Liver (tissue), 3 donors: ENCODE results near the gene TRIM38.

ENCODE experiments used
- CTCF ChIP-seq: fragments of 150-350 bp; IDR thresholded peaks from 2 replicates; pipeline ENCODE4 v1.5.1; 2017; ENCODE audit warnings: improper control_type of control experiment, low read depth, low read length; ENCODE audit not compliant: missing input control
- FOXA1 ChIP-seq: IDR thresholded peaks from 2 replicates; pipeline ENCODE4 v1.6.1; 2016; ENCODE audit warnings: antibody characterized with exemption
- HNF4A ChIP-seq, 2 donors: conservative IDR thresholded peaks; 2 replicates each; pipeline ENCODE4 v1.6.1; 2016; ENCODE audit warnings: antibody characterized with exemption in 2 of 2, mild to moderate bottlenecking in 2 of 2
- MAX ChIP-seq: IDR thresholded peaks from 2 replicates; pipeline ENCODE4 v1.6.1; 2016; ENCODE audit warnings: antibody characterized with exemption
- NR2F2 ChIP-seq: IDR thresholded peaks from 2 replicates; pipeline ENCODE4 v1.6.1; 2016; ENCODE audit warnings: antibody characterized with exemption
- donor health status: healthy.
- donor health status: healthy.

- TF ChIP-seq NR2F2: no peak
- no peak for TF ChIP-seq HNF4A (conservative IDR thresholded peaks at IDR 0.05)
- TF ChIP-seq CTCF: no peak
- TF ChIP-seq MAX: no peak
- no peak for TF ChIP-seq FOXA1
Observed at GRCh38 chr6:25951296-25952032, 11.1 kb upstream of the TRIM38 start.
